Activated B cell treated with CpG ODN at 0.5 μM for 24 hours (primary cell): ENCODE results near the gene KCNK17. TPM values are rescaled to one million over a fixed set of nuclear protein-coding genes. Genes with fewer than 3 reads are reported as not detected.

Experiments
- ATAC-seq: fragments of 200-7000 bp; cut with Tn5 transposase; one replicate; pipeline ENCODE4 v1.10.0; 2021; ENCODE audit warnings: low read depth, mild to moderate bottlenecking, moderate library complexity
- CTCF ChIA-PET: fragments of 350-600 bp; sonication (Branson Sonifier 250); formaldehyde crosslinking; loops from one replicate; lab custom pipeline; 2021; ENCODE audit warnings: antibody characterized with exemption; lab: Charles Lee
- POLR2A ChIA-PET: fragments of 350-600 bp; sonication (Branson Sonifier 250); formaldehyde crosslinking; loops from one replicate; lab custom pipeline; 2021; ENCODE audit warnings: antibody characterized with exemption; lab: Charles Lee
- DNase-seq: peaks from one replicate; pipeline ENCODE4 v3.0.0; 2022
- H3K27ac Mint-ChIP-seq: one replicate; pipeline ENCODE4 v1.8.0; 2020; ENCODE audit warnings: mixed read lengths
- H3K27me3 Mint-ChIP-seq: one replicate; pipeline ENCODE4 v1.8.0; 2021; ENCODE audit warnings: mixed read lengths
- H3K36me3 Mint-ChIP-seq: one replicate; pipeline ENCODE4 v1.8.0; 2021; ENCODE audit warnings: low read depth, mixed read lengths
- H3K4me1 Mint-ChIP-seq: one replicate; pipeline ENCODE4 v1.8.0; 2021; ENCODE audit warnings: mixed read lengths
- H3K4me3 Mint-ChIP-seq: one replicate; pipeline ENCODE4 v1.8.0; 2020; ENCODE audit warnings: mild to moderate bottlenecking, mixed read lengths
- H3K9me3 Mint-ChIP-seq: one replicate; pipeline ENCODE4 v1.8.0; 2020; ENCODE audit warnings: mixed read lengths
- CTCF ChIP-seq: fragments of 200-600 bp; IDR thresholded peaks from one replicate; pipeline ENCODE4 v1.8.0; 2022; ENCODE audit warnings: antibody characterized with exemption, mild to moderate bottlenecking
- intact Hi-C: fragments of 100-400 bp; cut with micrococcal nuclease; formaldehyde crosslinking; loops from one replicate; pipeline ENCODE4 v1.15.1; 2024
- total RNA-seq: library from RNA; stranded (reverse); gene quantifications from 2 replicates; pipeline ENCODE4 v1.2.3, GENCODE V29; 2022

The KCNK17 gene
- total RNA-seq, 1 donor from 2014 or later, result not detected

- no peak for TF ChIP-seq CTCF
- Mint-ChIP-seq H3K27ac (no peak overlapping the region), H3K27me3 (peaks cover 17% of the 10 kb centered on the region), H3K4me1 (no peaks in the 10 kb centered on the region), H3K4me3 (no peak overlapping the region), H3K9me3 (no peaks in the 10 kb centered on the region), H3K36me3 (no peaks in the 10 kb centered on the region)
- ChIA-PET POLR2A (no interaction called here), CTCF (no interaction called here)
- DNase-seq (no peak), ATAC-seq (no peak)
- intact Hi-C loops, result no loop called here
Observed at GRCh38 chr6:39280247-39280731, 33.9 kb downstream of the KCNK17 start.

- H3K9me3 Mint-ChIP-seq, result no peaks in the 10 kb centered on the region
- TF ChIP-seq CTCF, result no peak
- CTCF ChIA-PET, result no interaction called here
- POLR2A ChIA-PET, result no interaction called here
- H3K27me3 Mint-ChIP-seq, result peaks cover 17% of the 10 kb centered on the region
- H3K4me3 Mint-ChIP-seq, result no peak overlapping the region
- ATAC-seq (no peak), DNase-seq (no peak)
- no peak overlapping the region for H3K27ac Mint-ChIP-seq
- no peaks in the 10 kb centered on the region for H3K36me3 Mint-ChIP-seq
- H3K4me1 Mint-ChIP-seq, result no peaks in the 10 kb centered on the region
- intact Hi-C loops, result no loop called here
Observed at GRCh38 chr6:39279539-39279938, 34.7 kb downstream of the KCNK17 start.

GRCh38 chr6:39276379-39276995 is 37.7 kb downstream of the KCNK17 start:
- H3K9me3 Mint-ChIP-seq, result peaks cover 3% of the 10 kb centered on the region
- H3K4me1 Mint-ChIP-seq, result no peaks in the 10 kb centered on the region
- peaks cover 23% of the 10 kb centered on the region for H3K27me3 Mint-ChIP-seq
- ChIA-PET CTCF (no interaction called here), POLR2A (no interaction called here)
- intact Hi-C loops, result no loop called here
- DNase-seq, result no peak
- TF ChIP-seq CTCF, result no peak
- no peak overlapping the region for H3K27ac Mint-ChIP-seq
- no peak overlapping the region for H3K4me3 Mint-ChIP-seq
- ATAC-seq, result no peak
- no peaks in the 10 kb centered on the region for H3K36me3 Mint-ChIP-seq

GRCh38 chr6:39274903-39275302 is 39.3 kb downstream of the KCNK17 start:
- Mint-ChIP-seq H3K27ac (no peak overlapping the region), H3K36me3 (no peaks in the 10 kb centered on the region), H3K27me3 (peaks cover 19% of the 10 kb centered on the region), H3K4me1 (no peaks in the 10 kb centered on the region), H3K9me3 (peaks cover 3% of the 10 kb centered on the region), H3K4me3 (no peak overlapping the region)
- no peak for TF ChIP-seq CTCF
- POLR2A ChIA-PET, result no interaction called here
- no peak for DNase-seq
- intact Hi-C loops, result no loop called here
- CTCF ChIA-PET, result interaction anchor here (0.7 kb wide), 1 partner anchor 184 kb away, joined by 3 read pairs; no protein-coding TSS in a partner anchor
- ATAC-seq, result no peak

- ChIA-PET POLR2A (no interaction called here), CTCF (no interaction called here)
- peaks cover 3% of the 10 kb centered on the region for H3K9me3 Mint-ChIP-seq
- no peaks in the 10 kb centered on the region for H3K36me3 Mint-ChIP-seq
- DNase-seq, result no peak
- no peak for TF ChIP-seq CTCF
- intact Hi-C loops, result no loop called here
- no peak overlapping the region for H3K27ac Mint-ChIP-seq
- H3K4me3 Mint-ChIP-seq, result no peak overlapping the region
- peaks cover 17% of the 10 kb centered on the region for H3K27me3 Mint-ChIP-seq
- no peaks in the 10 kb centered on the region for H3K4me1 Mint-ChIP-seq
- no peak for ATAC-seq
Observed at GRCh38 chr6:39274471-39274870, 39.7 kb downstream of the KCNK17 start.
